ENCODE data around the gene TOM1L2. TPM values are rescaled to one million over a fixed set of nuclear protein-coding genes. Genes with fewer than 3 reads are reported as not detected.

TOM1L2 gene
- total RNA-seq, 1 experiment from 2014 or later, result 45.2 TPM

DNA sequence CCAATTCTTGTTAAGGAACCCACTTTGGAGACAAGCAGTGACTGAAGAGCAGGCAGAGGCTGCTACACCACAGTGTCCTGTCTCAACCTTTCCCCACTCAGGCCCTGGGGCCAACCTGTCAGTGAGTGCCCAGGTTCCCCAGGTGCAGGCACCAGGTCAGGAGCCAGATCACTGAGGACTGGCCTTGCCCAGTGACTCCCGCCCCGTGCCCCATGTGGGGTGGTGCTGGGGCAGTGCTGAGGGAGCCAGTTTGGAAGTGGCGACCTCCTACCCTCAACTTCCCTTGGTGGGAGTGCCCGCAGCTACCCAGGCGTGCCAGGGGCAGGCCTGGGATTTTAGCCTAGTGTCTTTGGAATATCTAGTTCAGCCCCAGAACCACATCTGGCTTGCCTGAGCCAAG lies 164.8 kb downstream of the TOM1L2 start:
- ATAC-seq, result no peak
- TF ChIP-seq, protein P1, sequence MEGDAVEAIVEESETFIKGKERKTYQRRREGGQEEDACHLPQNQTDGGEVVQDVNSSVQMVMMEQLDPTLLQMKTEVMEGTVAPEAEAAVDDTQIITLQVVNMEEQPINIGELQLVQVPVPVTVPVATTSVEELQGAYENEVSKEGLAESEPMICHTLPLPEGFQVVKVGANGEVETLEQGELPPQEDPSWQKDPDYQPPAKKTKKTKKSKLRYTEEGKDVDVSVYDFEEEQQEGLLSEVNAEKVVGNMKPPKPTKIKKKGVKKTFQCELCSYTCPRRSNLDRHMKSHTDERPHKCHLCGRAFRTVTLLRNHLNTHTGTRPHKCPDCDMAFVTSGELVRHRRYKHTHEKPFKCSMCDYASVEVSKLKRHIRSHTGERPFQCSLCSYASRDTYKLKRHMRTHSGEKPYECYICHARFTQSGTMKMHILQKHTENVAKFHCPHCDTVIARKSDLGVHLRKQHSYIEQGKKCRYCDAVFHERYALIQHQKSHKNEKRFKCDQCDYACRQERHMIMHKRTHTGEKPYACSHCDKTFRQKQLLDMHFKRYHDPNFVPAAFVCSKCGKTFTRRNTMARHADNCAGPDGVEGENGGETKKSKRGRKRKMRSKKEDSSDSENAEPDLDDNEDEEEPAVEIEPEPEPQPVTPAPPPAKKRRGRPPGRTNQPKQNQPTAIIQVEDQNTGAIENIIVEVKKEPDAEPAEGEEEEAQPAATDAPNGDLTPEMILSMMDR (IDR thresholded peaks at IDR 0.05), result no peak
- TF ChIP-seq SIN3A (IDR thresholded peaks at IDR 0.05; ENCODE audit: borderline replicate concordance, insufficient read depth, low read depth, low read length), result no peak
- TF ChIP-seq, protein P2, sequence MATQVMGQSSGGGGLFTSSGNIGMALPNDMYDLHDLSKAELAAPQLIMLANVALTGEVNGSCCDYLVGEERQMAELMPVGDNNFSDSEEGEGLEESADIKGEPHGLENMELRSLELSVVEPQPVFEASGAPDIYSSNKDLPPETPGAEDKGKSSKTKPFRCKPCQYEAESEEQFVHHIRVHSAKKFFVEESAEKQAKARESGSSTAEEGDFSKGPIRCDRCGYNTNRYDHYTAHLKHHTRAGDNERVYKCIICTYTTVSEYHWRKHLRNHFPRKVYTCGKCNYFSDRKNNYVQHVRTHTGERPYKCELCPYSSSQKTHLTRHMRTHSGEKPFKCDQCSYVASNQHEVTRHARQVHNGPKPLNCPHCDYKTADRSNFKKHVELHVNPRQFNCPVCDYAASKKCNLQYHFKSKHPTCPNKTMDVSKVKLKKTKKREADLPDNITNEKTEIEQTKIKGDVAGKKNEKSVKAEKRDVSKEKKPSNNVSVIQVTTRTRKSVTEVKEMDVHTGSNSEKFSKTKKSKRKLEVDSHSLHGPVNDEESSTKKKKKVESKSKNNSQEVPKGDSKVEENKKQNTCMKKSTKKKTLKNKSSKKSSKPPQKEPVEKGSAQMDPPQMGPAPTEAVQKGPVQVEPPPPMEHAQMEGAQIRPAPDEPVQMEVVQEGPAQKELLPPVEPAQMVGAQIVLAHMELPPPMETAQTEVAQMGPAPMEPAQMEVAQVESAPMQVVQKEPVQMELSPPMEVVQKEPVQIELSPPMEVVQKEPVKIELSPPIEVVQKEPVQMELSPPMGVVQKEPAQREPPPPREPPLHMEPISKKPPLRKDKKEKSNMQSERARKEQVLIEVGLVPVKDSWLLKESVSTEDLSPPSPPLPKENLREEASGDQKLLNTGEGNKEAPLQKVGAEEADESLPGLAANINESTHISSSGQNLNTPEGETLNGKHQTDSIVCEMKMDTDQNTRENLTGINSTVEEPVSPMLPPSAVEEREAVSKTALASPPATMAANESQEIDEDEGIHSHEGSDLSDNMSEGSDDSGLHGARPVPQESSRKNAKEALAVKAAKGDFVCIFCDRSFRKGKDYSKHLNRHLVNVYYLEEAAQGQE (IDR thresholded peaks at IDR 0.05; ENCODE audit: insufficient read depth in 1 of 2, low read depth in 2 of 2, low read length in 1 of 2), result no peak
- TF ChIP-seq TCF7L2 (IDR thresholded peaks at IDR 0.05; ENCODE audit: low read depth, low read length), result no peak
- TF ChIP-seq POLR2AphosphoS5 (IDR thresholded peaks at IDR 0.05; ENCODE audit: low read depth, low read length), result no peak
- CTCF ChIA-PET, result interaction anchor here (0.5 kb wide), 1 partner anchor 25 kb away, joined by 3 read pairs; no protein-coding TSS in a partner anchor
- POLR2A ChIA-PET, result no interaction called here
- no peak overlapping the region for H3K4me3 ChIP-seq (ENCODE audit: low read depth in 2 of 2, low read length in 2 of 2)
- intact Hi-C loops (cut with micrococcal nuclease; ENCODE audit: unreplicated experiment) (no loop called here), in situ Hi-C loops (cut with HindIII; ENCODE audit: low pct_unique_long_range_greater_than_20kb, low sequenced_read_pairs) (no loop called here)
- no peaks in the 10 kb centered on the region for H3K27me3 ChIP-seq (ENCODE audit: control insufficient read depth, insufficient read depth, low read length)
- H3K36me3 ChIP-seq (ENCODE audit: control insufficient read depth, insufficient read depth, low read length), result no peaks in the 10 kb centered on the region; the same call in 1 of the 2 replicates
- BruUV-seq (replicated peaks), result no TSS peak
- DNase-seq (ENCODE audit: low read depth, low spot score), result no peak
- H3K9me3 ChIP-seq (ENCODE audit: control insufficient read depth, insufficient read depth, low read depth, low read length), result no peaks in the 10 kb centered on the region
- peaks cover 48% of the 10 kb centered on the region for H3K4me1 ChIP-seq (ENCODE audit: control insufficient read depth, insufficient read depth, low read length)
- H3K27ac ChIP-seq (ENCODE audit: low read length), result peak overlapping the region; percentile 39; the same call in 1 of the 2 replicates

DNA sequence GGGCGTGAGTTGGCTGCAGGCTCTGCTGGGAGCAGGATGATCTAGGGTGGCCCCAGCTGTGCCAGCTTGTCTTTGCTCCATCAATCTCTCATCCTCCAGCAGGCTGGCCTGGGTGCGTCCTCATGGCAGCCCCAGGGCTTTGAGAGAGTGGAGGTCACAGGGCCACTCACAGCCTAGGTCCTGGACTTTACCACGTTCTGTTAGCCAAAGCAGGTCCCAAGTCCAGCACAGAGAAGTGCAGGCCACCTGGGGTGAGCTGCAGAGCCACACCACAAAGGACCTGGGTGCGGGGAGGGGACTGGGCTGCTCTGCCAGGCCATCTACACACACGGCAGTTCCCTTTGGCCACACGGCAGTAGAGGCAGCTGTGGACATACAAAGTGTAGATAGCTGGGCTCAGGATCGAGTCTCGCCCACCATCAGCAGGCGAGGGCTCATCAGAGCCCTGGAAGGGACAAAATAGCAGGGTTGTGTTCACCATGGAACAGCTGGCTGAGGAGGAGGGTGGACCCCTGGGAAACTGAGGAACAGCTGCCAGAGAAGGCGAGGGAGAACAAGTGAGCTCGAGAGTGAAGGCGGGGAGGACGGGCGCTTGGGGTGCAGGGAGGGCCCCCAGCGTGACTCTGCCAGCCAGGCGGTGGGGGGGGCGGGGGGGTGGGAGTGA lies 165.5 kb downstream of the TOM1L2 start:
- no peak for ATAC-seq

More for the DNA sequence above, 165.5 kb downstream of the TOM1L2 start:
- no peak for DNase-seq (ENCODE audit: low read depth, low spot score)
- intact Hi-C loops (cut with micrococcal nuclease; ENCODE audit: unreplicated experiment) (no loop called here), in situ Hi-C loops (cut with HindIII; ENCODE audit: low pct_unique_long_range_greater_than_20kb, low sequenced_read_pairs) (no loop called here)
- Histone ChIP-seq H3K4me1 (ENCODE audit: control insufficient read depth, insufficient read depth, low read length) (peaks cover 41% of the 10 kb centered on the region), H3K27me3 (ENCODE audit: control insufficient read depth, insufficient read depth, low read length) (no peaks in the 10 kb centered on the region), H3K27ac (ENCODE audit: low read length) (no peak overlapping the region), H3K9me3 (ENCODE audit: control insufficient read depth, insufficient read depth, low read depth, low read length) (no peaks in the 10 kb centered on the region), H3K36me3 (ENCODE audit: control insufficient read depth, insufficient read depth, low read length) (no peaks in the 10 kb centered on the region; the same call in 1 of the 2 replicates), H3K4me3 (ENCODE audit: low read depth in 2 of 2, low read length in 2 of 2) (no peak overlapping the region)
- CTCF ChIA-PET, result interaction anchor here (0.5 kb wide), 1 partner anchor 24 kb away, joined by 3 read pairs; no protein-coding TSS in a partner anchor
- BruUV-seq (replicated peaks), result no TSS peak
- TF ChIP-seq POLR2AphosphoS5 (IDR thresholded peaks at IDR 0.05; ENCODE audit: low read depth, low read length), result no peak
- no peak for TF ChIP-seq SIN3A (IDR thresholded peaks at IDR 0.05; ENCODE audit: borderline replicate concordance, insufficient read depth, low read depth, low read length)
- TF ChIP-seq TCF7L2 (IDR thresholded peaks at IDR 0.05; ENCODE audit: low read depth, low read length), result no peak
- TF ChIP-seq, protein P2 (IDR thresholded peaks at IDR 0.05; ENCODE audit: insufficient read depth in 1 of 2, low read depth in 2 of 2, low read length in 1 of 2), result no peak
- TF ChIP-seq, protein P1 (IDR thresholded peaks at IDR 0.05), result no peak
- POLR2A ChIA-PET, result interaction anchor here (0.6 kb wide), 2 partner anchors 20 to 45 kb away, joined by 3 to 8 read pairs; no protein-coding TSS in a partner anchor

All from Panc1 (cell line).